Measurements from ENCODE around the gene DYNLT1. TPM values are rescaled to one million over a fixed set of nuclear protein-coding genes. Genes with fewer than 3 reads are reported as not detected.

Gene DYNLT1
- total RNA-seq, 4 donors from 2014 or later: 83.9 to 125 (median 113) TPM

DNA sequence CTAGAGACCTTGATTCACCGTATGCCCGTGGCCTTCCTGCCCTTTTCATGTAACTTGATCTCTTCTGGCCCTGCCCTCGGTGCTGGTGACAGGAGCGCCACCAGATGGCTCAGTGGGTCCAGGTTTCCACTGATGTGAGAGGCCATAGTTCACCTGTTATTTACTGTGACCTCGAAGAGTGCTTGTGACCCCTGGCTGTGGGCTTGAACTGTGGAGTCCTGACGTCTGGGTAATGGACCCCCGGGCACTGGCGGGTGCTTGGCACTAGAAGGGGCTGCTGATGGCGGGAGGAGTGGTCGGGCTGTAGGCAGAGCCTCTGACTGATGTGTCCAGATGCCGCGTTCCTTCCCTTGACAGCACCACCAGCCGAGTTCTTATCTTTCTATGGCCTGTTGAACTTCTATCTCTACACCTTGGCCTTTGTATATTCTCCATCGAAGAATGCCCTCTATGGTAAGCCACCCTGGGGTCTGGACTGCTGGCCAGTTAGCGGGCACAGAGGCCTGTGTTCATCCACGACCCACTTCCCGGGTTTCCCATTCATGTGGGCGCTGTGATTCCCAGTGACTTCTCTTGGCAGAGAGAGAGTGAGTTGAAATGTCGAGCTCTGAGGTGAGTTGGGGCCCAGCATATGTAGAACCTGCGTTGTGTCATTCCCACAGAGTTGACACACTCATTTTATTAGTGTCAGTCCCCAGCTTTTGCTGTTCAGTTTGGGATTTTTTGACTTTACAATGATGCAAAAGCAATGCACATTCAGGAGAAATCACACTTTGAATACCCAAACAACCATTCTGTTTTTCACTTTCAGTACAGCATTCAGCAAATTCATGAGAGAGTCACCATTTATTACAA, 14.9 kb downstream of the DYNLT1 start:
- TF ChIP-seq EP300 (IDR thresholded peaks at IDR 0.05): no peak
- no peak for ATAC-seq
- H3K27ac ChIP-seq: no peak overlapping the region
- peaks cover 0 to 20% (median 16%) of the 10 kb centered on the region in 3 donors for H3K4me1 ChIP-seq
- H3K4me3 ChIP-seq: no peak overlapping the region
- no peaks in the 10 kb centered on the region for H3K9me3 ChIP-seq
- peaks cover 0 to 76% of the 10 kb centered on the region in 2 donors for H3K36me3 ChIP-seq
- no peaks in the 10 kb centered on the region for H3K27me3 ChIP-seq
- 76 to 78% methylated on average over 13 of the region's 20 CpGs for WGBS, 2 donors (ENCODE audit: low coverage in 1 of 2)

DNA sequence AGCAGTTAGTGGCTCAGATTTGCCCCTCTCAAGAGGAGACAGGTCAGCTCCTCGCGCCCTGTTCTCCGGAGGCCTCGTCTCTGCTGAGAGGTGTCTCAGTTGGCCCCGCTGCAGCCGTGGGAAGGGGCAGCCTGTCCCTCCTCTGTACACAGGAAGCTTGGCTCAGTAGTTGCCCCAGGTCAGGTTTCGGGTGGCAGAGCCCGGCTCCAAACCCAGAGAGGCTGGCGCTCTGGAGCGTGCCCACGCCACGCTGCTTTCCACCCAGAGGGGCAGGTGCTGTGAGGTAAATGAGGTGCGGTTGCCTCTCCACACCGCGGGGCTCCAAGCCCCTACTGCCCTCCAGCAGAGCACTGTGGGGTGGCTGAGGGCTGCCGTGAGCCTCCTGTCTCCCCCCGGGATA, 16.0 kb downstream of the DYNLT1 start:
- no peaks in the 10 kb centered on the region for H3K9me3 ChIP-seq
- WGBS, 2 donors (ENCODE audit: low coverage in 1 of 2): 100% methylated on average over 1 of the region's 17 CpGs; no CpG with 5 or more reads in 1 of the 2 donors
- H3K27ac ChIP-seq: no peak overlapping the region
- ATAC-seq: no peak
- no peak for TF ChIP-seq POLR2A (IDR thresholded peaks at IDR 0.05)
- no peak for TF ChIP-seq POLR2AphosphoS5 (IDR thresholded peaks at IDR 0.05)
- TF ChIP-seq, protein P1, sequence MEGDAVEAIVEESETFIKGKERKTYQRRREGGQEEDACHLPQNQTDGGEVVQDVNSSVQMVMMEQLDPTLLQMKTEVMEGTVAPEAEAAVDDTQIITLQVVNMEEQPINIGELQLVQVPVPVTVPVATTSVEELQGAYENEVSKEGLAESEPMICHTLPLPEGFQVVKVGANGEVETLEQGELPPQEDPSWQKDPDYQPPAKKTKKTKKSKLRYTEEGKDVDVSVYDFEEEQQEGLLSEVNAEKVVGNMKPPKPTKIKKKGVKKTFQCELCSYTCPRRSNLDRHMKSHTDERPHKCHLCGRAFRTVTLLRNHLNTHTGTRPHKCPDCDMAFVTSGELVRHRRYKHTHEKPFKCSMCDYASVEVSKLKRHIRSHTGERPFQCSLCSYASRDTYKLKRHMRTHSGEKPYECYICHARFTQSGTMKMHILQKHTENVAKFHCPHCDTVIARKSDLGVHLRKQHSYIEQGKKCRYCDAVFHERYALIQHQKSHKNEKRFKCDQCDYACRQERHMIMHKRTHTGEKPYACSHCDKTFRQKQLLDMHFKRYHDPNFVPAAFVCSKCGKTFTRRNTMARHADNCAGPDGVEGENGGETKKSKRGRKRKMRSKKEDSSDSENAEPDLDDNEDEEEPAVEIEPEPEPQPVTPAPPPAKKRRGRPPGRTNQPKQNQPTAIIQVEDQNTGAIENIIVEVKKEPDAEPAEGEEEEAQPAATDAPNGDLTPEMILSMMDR (IDR thresholded peaks at IDR 0.05): no peak
- no peak for TF ChIP-seq EP300 (IDR thresholded peaks at IDR 0.05)
- peaks cover 0 to 20% (median 16%) of the 10 kb centered on the region in 3 donors for H3K4me1 ChIP-seq
- H3K27me3 ChIP-seq: no peaks in the 10 kb centered on the region
- H3K4me3 ChIP-seq: no peak overlapping the region
- peaks cover 0 to 82% of the 10 kb centered on the region in 2 donors for H3K36me3 ChIP-seq

DNA sequence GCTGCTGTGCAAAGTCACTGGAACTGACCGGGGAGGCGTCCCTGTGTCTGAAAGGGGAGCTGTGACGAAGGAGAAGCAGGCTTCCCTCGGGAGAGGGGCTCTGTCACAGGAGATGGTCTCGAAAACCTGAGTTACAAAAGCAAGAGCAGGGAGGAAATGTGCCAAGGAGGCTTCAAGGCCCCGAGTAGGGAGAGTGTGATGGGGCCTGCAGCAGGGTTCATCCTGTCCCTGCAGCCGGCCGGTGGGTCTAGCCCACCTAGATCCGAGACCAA, 16.7 kb downstream of the DYNLT1 start:
- H3K27ac ChIP-seq: no peak overlapping the region
- H3K4me1 ChIP-seq: peaks cover 0 to 20% (median 16%) of the 10 kb centered on the region in 3 donors
- no peak overlapping the region for H3K4me3 ChIP-seq
- WGBS, 2 donors (ENCODE audit: low coverage in 1 of 2): 72% methylated on average over 2 of the region's 9 CpGs; no CpG with 5 or more reads in 1 of the 2 donors
- ATAC-seq: no peak
- TF ChIP-seq, protein P1 (IDR thresholded peaks at IDR 0.05): no peak
- no peak for TF ChIP-seq POLR2AphosphoS5 (IDR thresholded peaks at IDR 0.05)
- H3K36me3 ChIP-seq: peaks cover 0 to 79% of the 10 kb centered on the region in 2 donors
- H3K27me3 ChIP-seq: no peaks in the 10 kb centered on the region
- no peaks in the 10 kb centered on the region for H3K9me3 ChIP-seq

DNA sequence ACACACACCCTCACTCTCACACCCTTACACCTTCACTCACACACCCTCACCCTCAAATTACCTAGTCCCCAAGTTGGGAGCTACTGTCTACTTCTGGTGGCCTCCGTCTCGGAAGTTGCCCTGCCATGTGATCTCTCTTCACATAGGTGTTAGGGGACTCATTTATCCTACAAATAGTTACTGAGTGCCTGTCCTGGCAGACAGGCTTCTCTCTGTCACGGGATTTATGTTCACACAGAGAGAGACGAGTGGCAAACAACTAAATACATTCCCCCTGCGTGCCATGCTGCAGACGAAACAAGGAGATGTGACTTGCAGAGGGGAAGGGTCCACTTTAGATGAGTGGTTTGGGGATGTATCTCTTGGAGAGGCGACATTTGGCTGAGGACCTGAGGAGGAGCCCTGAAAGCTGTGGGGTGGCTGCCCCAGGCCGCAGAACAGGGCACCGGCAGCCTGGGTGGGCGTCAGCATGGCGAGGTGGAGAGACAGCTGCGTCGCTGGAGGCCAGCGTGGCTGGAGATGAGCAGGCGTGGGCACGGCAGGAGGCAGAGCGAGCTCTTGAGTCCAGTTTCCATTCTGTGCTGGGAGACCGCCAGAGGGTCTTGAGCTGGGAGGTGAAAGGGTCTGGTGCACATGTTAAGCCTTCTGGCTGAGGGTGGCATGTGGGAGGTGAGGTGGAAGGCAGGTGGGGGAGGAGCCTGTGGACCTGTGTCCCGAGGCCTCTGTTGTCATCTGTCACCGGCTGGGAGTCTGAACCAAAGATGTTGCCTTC, 17.2 kb downstream of the DYNLT1 start:
- ATAC-seq: no peak
- TF ChIP-seq EP300 (IDR thresholded peaks at IDR 0.05) (no peak), POLR2A (IDR thresholded peaks at IDR 0.05) (no peak), POLR2AphosphoS5 (IDR thresholded peaks at IDR 0.05) (no peak)
- TF ChIP-seq, protein P1 (IDR thresholded peaks at IDR 0.05): no peak
- Histone ChIP-seq H3K36me3 (peaks cover 0 to 79% of the 10 kb centered on the region in 2 donors), H3K27me3 (no peaks in the 10 kb centered on the region), H3K9me3 (no peaks in the 10 kb centered on the region), H3K27ac (no peak overlapping the region), H3K4me1 (peaks cover 0 to 18% (median 16%) of the 10 kb centered on the region in 3 donors), H3K4me3 (no peak overlapping the region)
- 73 to 91% methylated on average over 3 to 16 of the region's 20 CpGs for WGBS, 2 donors (ENCODE audit: low coverage in 1 of 2)

DNA sequence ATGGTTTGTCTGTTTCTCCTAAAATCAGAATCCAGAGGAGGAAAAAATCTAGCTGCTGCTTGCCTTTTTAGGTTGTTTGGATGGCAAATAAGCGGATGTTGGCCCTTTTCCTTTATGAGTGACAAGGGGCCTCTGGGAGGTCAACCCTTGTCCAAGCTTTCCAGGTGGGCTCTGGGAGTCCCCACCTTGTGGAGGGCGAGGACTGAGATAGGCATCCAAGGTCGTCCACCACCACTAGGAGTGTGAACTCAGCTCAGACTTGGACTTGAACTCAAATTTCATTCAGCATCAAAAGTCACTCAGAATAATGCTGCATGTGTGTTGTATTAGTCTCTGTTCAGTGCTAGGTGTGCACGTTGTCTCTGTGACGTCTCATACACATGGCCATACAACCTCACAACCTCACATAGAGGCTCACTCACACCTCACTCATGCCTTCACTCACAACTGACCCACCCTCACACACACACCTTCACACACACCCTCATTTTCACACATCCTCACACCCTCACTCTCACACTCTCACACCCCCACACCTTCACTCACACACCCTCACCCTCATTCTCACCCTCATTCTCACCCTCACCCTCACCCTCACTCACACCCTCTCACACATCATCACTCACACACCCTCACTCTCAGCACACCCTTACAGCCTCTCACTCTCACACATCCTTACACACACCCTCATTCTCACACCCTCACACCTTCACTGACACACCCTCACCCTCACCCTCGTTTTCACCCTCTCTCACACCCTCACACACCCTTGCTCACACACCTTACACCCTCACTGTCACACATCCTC, 18.0 kb downstream of the DYNLT1 start:
- no peaks in the 10 kb centered on the region for H3K27me3 ChIP-seq
- H3K36me3 ChIP-seq: peaks cover 0 to 84% of the 10 kb centered on the region in 2 donors

More for the DNA sequence above, 18.0 kb downstream of the DYNLT1 start:
- Histone ChIP-seq H3K9me3 (no peaks in the 10 kb centered on the region), H3K4me3 (no peak overlapping the region), H3K27ac (no peak overlapping the region), H3K4me1 (peaks cover 0 to 11% (median 9%) of the 10 kb centered on the region in 3 donors)
- no peak for ATAC-seq
- TF ChIP-seq POLR2A (IDR thresholded peaks at IDR 0.05): no peak
- no peak for TF ChIP-seq POLR2AphosphoS5 (IDR thresholded peaks at IDR 0.05)
- no peak for TF ChIP-seq EP300 (IDR thresholded peaks at IDR 0.05)
- TF ChIP-seq, protein P1 (IDR thresholded peaks at IDR 0.05): no peak
- 73 to 91% methylated on average over 3 to 6 of the region's 6 CpGs for WGBS, 2 donors (ENCODE audit: low coverage in 1 of 2)

Data from gastroesophageal sphincter (tissue), 4 donors.